A549 (cell line): ENCODE measurements around the gene ZNF827.

Experiments
- CBX2 ChIP-seq: fragments of 200-600 bp; sonication (generic); IDR thresholded peaks from 2 replicates; pipeline ENCODE4 v1.6.1; 2016; ENCODE audit warnings: low read depth, mild to moderate bottlenecking, borderline replicate concordance
- CHD2 ChIP-seq: fragments of 150-350 bp; IDR thresholded peaks from 2 replicates; pipeline ENCODE4 v1.6.1; 2014; ENCODE audit warnings: low read length; ENCODE audit not compliant: partially characterized antibody
- CHD4 ChIP-seq: fragments of 200-600 bp; sonication (generic); IDR thresholded peaks from 2 replicates; pipeline ENCODE4 v1.6.1; 2016; ENCODE audit warnings: antibody characterized with exemption, mild to moderate bottlenecking, borderline replicate concordance
- CTCF ChIP-seq: fragments of >200 bp; sonication (Bioruptor Twin); formaldehyde crosslinking; IDR thresholded peaks from 3 replicates; pipeline ENCODE4 v1.5.1; 2016
- EP300 ChIP-seq, 2 experiments: fragments of >200 bp; sonication (Bioruptor Twin); formaldehyde crosslinking; IDR thresholded peaks; 2 replicates in 1 of 2; 3 replicates in 1 of 2; pipeline ENCODE4 v1.6.1; 2016 to 2017
- FOXS1 ChIP-seq: fragments of 250-450 bp; sonication (Bioruptor Pico); IDR thresholded peaks from 2 replicates; pipeline ENCODE4 v1.5.0; 2020; ENCODE audit warnings: mild to moderate bottlenecking, moderate library complexity
- HES2 ChIP-seq: fragments of >200 bp; sonication (Bioruptor Twin); formaldehyde crosslinking; IDR thresholded peaks from 2 replicates; pipeline ENCODE4 v1.6.1; 2016
- KDM5A ChIP-seq: fragments of 200-600 bp; sonication (generic); IDR thresholded peaks from 2 replicates; pipeline ENCODE4 v1.6.1; 2016; ENCODE audit warnings: antibody characterized with exemption, mild to moderate bottlenecking
- MAX ChIP-seq: IDR thresholded peaks from 2 replicates; pipeline ENCODE4 v1.6.1; 2012
- MYC ChIP-seq: IDR thresholded peaks from 2 replicates; pipeline ENCODE4 v1.6.1; 2012; ENCODE audit warnings: mild to moderate bottlenecking, inconsistent platforms, low read length, improper control_type of control experiment, borderline replicate concordance
- RNF2 ChIP-seq: fragments of 200-600 bp; sonication (generic); IDR thresholded peaks from 2 replicates; pipeline ENCODE4 v1.6.1; 2016; ENCODE audit warnings: low read depth, mild to moderate bottlenecking, antibody characterized with exemption, moderate library complexity, borderline replicate concordance
- SMC3 ChIP-seq: fragments of >200 bp; sonication (Bioruptor Twin); formaldehyde crosslinking; IDR thresholded peaks from 3 replicates; pipeline ENCODE4 v1.6.1; 2018; ENCODE audit warnings: inconsistent platforms
- ZNF302 ChIP-seq: fragments of 250-450 bp; sonication (Bioruptor Pico); IDR thresholded peaks from 2 replicates; pipeline ENCODE4 v1.9.0; 2021; ENCODE audit warnings: inconsistent platforms, mild to moderate bottlenecking, moderate library complexity

GRCh38 chr4:145808021-145808650 is 130.5 kb downstream of the ZNF827 start:
- no peak for TF ChIP-seq CTCF
- TF ChIP-seq SMC3 = no peak
- no peak for TF ChIP-seq MAX
- no peak for TF ChIP-seq CBX2
- no peak for TF ChIP-seq CHD2
- no peak for TF ChIP-seq FOXS1 (CRISPR knock-in tag)
- TF ChIP-seq RNF2 = no peak
- no peak for TF ChIP-seq ZNF302 (CRISPR knock-in tag)
- TF ChIP-seq CHD4 = no peak
- no peak for TF ChIP-seq HES2
- peak in 1 of 2 experiments; percentile 57; a peak in 1 of 5 replicates for TF ChIP-seq EP300 (IDR thresholded peaks at IDR 0.05)
- TF ChIP-seq MYC = no peak
- no peak for TF ChIP-seq KDM5A
